Kidney (tissue), 14 donors: ENCODE results near the gene SLC12A7. TPM values are rescaled to one million over a fixed set of nuclear protein-coding genes. Genes with fewer than 3 reads are reported as not detected.
"Not testable (repeated sequence)": the region's sequence is repeated elsewhere in the genome, so short reads cannot be mapped to it uniquely, and the experiment has no call there.

ENCODE experiments used
- DNase-seq, 5 donors: peaks; one replicate each; pipeline ENCODE4 v3.0.0-alpha.2; 2013 to 2020
- FAIRE-seq: peaks from 2 replicates; lab custom pipeline; 2012; peaks lifted over from hg19 to GRCh38; lab: Jason Lieb, UNC
- H3K27ac ChIP-seq, 2 donors: one replicate each; pipeline ENCODE4 v1.7.0; 2013; ENCODE audit warnings: low read depth in 2 of 2, low read length in 2 of 2, inconsistent platforms in 1 of 2
- H3K27me3 ChIP-seq: one replicate; pipeline ENCODE4 v1.7.1; 2013; ENCODE audit warnings: low read length, inconsistent platforms; ENCODE audit not compliant: control insufficient read depth, insufficient read depth
- H3K36me3 ChIP-seq, 3 donors: one replicate each; pipeline versions ENCODE4 v1.7.0 to v1.7.1; 2013; ENCODE audit warnings: low read length in 3 of 3, control low read depth in 1 of 3, inconsistent platforms in 1 of 3; ENCODE audit not compliant: insufficient read depth in 3 of 3, control insufficient read depth in 2 of 3
- H3K4me1 ChIP-seq, 3 donors: one replicate each; pipeline versions ENCODE4 v1.7.0 to v1.7.1; 2013; ENCODE audit warnings: low read length in 3 of 3, inconsistent platforms in 1 of 3, low read depth in 1 of 3; ENCODE audit not compliant: control insufficient read depth in 2 of 3, insufficient read depth in 2 of 3
- H3K4me3 ChIP-seq, 3 donors: one replicate each; pipeline versions ENCODE4 v1.7.0 to v1.8.1; 2013; ENCODE audit warnings: low read length in 3 of 3, control low read depth in 1 of 3, inconsistent platforms in 1 of 3
- H3K9ac ChIP-seq, 3 donors: one replicate each; pipeline versions ENCODE4 v1.7.0 to v1.7.1; 2013; ENCODE audit warnings: low read length in 3 of 3, control low read depth in 1 of 3, inconsistent platforms in 1 of 3
- H3K9me3 ChIP-seq, 3 donors: one replicate each; pipeline versions ENCODE4 v1.7.0 to v1.7.1; 2013; ENCODE audit warnings: low read length in 3 of 3, control low read depth in 1 of 3, inconsistent platforms in 1 of 3; ENCODE audit not compliant: control insufficient read depth in 2 of 3, insufficient read depth in 1 of 3
- intact Hi-C: fragments of 100-400 bp; cut with DNase I; formaldehyde crosslinking; loops from one replicate; pipeline ENCODE4 v1.11.1; 2022
- polyA plus RNA-seq: library from polyadenylated mRNA; stranded (reverse); fragments of 350-450 nt; fragmentation: Illumina TruSeq; extraction: RNeasy Lipid Tissue Mini Kit (QIAGEN cat#74804); gene quantifications from one replicate; pipeline ENCODE4 v1.2.3, GENCODE V29; 2014; ENCODE audit warnings: low read depth, low replicate concordance; ENCODE audit not compliant: insufficient read depth
- total RNA-seq: library from RNA; stranded (reverse); fragmentation: NEBNext Ultra II Directional; extraction: Animal tissue kit (Norgen Biotek cat#: 25700); gene quantifications from one replicate; pipeline ENCODE4 v1.2.1, GENCODE V29; 2021
- TF ChIP-seq, protein P1 (sequence below): IDR thresholded peaks from 3 replicates; pipeline ENCODE4 v1.5.1; 2012; ENCODE audit warnings: mild to moderate bottlenecking, moderate library complexity, borderline replicate concordance; ENCODE audit not compliant: insufficient read depth; ENCODE audit errors: extremely low read depth
- donor health status: control.
- donor health status: control.
- donor health status: control.
- donor health status: control.
- donor health status: control.
- donor health status: DM: yes; HTN: yes; CAD: no.
- donor health status: Normal renal cell carcinoma (clear cell type).

The SLC12A7 gene
- total and polyA plus RNA-seq, 2 donors from 2014 or later: 28.2 to 92.9 TPM

DNA sequence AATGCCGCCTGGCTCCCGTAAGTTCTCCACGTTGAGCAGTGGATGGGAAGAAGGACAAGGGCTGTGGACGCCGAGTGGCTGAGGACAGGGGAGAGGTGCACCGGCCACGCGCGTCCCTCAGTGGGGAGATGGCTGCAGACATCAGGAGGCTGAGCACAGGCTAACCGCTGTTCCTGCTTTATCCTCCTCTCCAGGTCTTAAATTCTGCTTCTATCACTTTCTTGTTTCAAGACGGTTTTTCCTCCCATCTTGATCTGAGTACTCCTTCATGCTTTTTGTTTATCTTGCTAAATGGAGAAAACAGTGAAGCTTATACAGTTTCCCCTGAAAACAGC, 47.4 kb upstream of the SLC12A7 start:
- Histone ChIP-seq H3K9me3 (no peaks in the 10 kb centered on the region), H3K4me1 (peaks cover 0 to 2% (median 0%) of the 10 kb centered on the region in 3 donors), H3K9ac (no peak overlapping the region), H3K27ac (no peak overlapping the region), H3K4me3 (no peak overlapping the region), H3K27me3 (peaks cover 2% of the 10 kb centered on the region), H3K36me3 (no peaks in the 10 kb centered on the region)
- FAIRE-seq: no peak
- no peak for DNase-seq
- TF ChIP-seq, protein P1, sequence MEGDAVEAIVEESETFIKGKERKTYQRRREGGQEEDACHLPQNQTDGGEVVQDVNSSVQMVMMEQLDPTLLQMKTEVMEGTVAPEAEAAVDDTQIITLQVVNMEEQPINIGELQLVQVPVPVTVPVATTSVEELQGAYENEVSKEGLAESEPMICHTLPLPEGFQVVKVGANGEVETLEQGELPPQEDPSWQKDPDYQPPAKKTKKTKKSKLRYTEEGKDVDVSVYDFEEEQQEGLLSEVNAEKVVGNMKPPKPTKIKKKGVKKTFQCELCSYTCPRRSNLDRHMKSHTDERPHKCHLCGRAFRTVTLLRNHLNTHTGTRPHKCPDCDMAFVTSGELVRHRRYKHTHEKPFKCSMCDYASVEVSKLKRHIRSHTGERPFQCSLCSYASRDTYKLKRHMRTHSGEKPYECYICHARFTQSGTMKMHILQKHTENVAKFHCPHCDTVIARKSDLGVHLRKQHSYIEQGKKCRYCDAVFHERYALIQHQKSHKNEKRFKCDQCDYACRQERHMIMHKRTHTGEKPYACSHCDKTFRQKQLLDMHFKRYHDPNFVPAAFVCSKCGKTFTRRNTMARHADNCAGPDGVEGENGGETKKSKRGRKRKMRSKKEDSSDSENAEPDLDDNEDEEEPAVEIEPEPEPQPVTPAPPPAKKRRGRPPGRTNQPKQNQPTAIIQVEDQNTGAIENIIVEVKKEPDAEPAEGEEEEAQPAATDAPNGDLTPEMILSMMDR: no peak
- intact Hi-C loops: loop anchor here (10.0 kb wide), 1 partner anchor 225 kb away; no protein-coding TSS in a partner anchor

DNA sequence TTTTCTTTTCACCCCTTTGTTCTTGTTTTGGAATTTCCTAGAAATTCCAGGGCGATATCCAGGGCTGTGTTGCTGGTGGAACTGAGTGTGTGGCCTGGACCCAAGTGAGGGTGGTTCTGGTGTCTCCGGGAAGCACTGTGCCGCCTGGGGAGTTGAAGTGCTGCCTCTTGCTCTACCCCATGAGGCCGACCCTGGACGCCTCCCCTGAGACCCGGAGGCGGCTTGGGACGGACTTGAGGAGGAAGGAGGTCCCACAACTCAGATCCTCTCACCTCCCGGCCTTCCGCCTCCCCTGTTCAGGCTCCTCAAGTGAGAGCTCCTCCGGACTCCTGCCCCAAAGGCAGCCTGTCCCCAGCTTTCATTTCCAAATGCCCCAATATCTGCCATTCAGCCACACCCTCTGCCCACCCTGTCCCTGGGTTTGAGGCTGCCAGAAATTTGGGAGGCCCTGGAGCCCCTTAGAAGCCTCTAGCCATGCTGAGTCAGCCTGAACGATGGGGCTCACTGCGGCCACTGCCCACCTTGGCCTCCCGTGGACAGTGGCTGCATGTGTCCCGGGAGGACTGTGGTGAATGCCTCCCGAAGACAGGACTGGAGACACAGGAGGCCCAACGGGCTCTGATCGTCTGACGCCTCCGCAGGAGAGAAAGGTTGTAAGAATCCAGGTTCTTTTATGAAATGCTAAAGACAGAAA, 46.9 kb upstream of the SLC12A7 start:
- Histone ChIP-seq H3K4me1 (peaks cover 0 to 2% (median 0%) of the 10 kb centered on the region in 3 donors), H3K27ac (no peak overlapping the region), H3K4me3 (no peak overlapping the region), H3K9ac (no peak overlapping the region), H3K27me3 (peaks cover 3% of the 10 kb centered on the region), H3K36me3 (no peaks in the 10 kb centered on the region), H3K9me3 (no peaks in the 10 kb centered on the region)
- intact Hi-C loops: loop anchor here (10.0 kb wide), 1 partner anchor 224 kb away; no protein-coding TSS in a partner anchor
- FAIRE-seq: no peak
- no peak for DNase-seq
- TF ChIP-seq, protein P1: no peak

DNA sequence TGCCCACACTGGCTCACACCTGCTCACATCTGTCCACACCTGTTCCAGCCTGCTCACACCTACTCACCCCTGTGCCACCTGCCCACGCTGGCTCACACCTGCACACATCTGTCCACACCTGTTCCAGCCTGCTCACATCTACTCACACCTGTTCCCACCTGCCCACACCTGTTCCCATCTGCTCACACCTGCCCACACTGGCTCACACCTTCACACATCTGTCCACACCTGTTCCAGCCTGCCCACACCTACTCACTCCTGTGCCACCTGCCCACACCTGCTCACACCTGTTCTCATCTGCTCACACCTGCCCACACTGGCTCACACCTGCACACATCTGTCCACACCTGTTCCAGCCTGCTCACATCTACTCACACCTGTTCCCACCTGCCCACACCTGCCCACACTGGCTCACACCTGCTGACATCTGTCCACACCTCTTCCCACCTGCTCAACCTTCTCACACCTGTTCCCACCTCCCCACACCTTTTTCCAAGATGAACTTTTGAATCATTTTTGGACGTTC, 45.7 kb upstream of the SLC12A7 start:
- not testable (repeated sequence) for H3K36me3 ChIP-seq, H3K27ac ChIP-seq, FAIRE-seq, H3K27me3 ChIP-seq, H3K4me3 ChIP-seq, H3K9me3 ChIP-seq, DNase-seq, H3K4me1 ChIP-seq, H3K9ac ChIP-seq
- intact Hi-C loops: loop anchor here (10.0 kb wide), 1 partner anchor 223 kb away; no protein-coding TSS in a partner anchor

DNA sequence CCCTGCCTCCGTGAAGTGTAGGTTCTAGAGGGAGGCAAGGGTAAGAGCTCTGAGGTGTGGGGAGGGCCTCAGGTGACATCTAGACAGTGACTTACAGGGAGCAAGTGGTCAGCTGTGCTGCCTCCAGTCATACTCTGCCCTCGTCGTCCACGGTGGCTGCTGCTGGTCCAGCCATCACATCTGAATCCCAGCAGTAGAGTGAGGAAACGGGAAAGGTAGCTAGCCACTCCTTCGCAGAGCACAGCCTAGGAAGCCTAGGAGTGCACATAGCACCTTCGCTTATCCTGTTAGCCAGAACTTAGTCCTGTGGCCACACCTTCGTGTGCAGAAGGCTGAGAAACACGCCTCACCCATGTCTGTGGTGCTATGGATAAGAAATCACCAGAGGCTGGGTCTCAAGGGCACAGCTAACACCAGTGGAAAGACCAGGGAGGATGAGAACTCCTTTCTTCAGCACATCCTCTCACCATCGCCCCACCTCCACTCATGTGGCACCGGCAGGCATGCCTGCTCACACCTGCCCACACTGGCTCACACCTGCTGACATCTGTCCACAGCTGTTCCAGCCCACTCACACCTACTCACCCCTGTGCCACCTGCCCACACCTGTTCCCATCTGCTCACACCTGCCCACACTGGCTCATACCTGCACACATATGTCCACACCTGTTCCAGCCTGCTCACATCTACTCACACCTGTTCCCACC, 45.0 kb upstream of the SLC12A7 start:
- intact Hi-C loops: loop anchor here (10.0 kb wide), 1 partner anchor 222 kb away; no protein-coding TSS in a partner anchor

More for the DNA sequence above, 45.0 kb upstream of the SLC12A7 start:
- Histone ChIP-seq H3K4me1 (peaks cover 0 to 2% (median 0%) of the 10 kb centered on the region in 3 donors), H3K9me3 (no peaks in the 10 kb centered on the region), H3K27me3 (peaks cover 3% of the 10 kb centered on the region), H3K4me3 (no peak overlapping the region), H3K36me3 (no peaks in the 10 kb centered on the region), H3K27ac (no peak overlapping the region), H3K9ac (no peak overlapping the region)
- DNase-seq (no peak), FAIRE-seq (no peak)
- TF ChIP-seq, protein P1: no peak
